VCaP (cell line): Measurements from ENCODE around the gene F5.
A peak's percentile ranks its signal among the peaks of the same experiment; 100 is the strongest.

Experiments
- H3K27ac ChIP-seq: fragments of 450-650 bp; 2 replicates; pipeline ENCODE4 v1.5.1; 2017
- TF ChIP-seq, protein P1 (sequence below): fragments of 450-650 bp; conservative IDR thresholded peaks from 2 replicates; pipeline ENCODE4 v1.5.1; 2017; ENCODE audit warnings: mild to moderate bottlenecking, moderate library complexity

The F5 gene

GRCh38 chr1:169586395-169587255, at the start of gene F5:
Gene F5, minus strand, starts transcription at chr1:169586481. Its CDS starts 95 bp downstream, at chr1:169586386.
- peak within 1 kb of the TSS; percentile 79 for H3K27ac ChIP-seq
- TF ChIP-seq, protein P1, sequence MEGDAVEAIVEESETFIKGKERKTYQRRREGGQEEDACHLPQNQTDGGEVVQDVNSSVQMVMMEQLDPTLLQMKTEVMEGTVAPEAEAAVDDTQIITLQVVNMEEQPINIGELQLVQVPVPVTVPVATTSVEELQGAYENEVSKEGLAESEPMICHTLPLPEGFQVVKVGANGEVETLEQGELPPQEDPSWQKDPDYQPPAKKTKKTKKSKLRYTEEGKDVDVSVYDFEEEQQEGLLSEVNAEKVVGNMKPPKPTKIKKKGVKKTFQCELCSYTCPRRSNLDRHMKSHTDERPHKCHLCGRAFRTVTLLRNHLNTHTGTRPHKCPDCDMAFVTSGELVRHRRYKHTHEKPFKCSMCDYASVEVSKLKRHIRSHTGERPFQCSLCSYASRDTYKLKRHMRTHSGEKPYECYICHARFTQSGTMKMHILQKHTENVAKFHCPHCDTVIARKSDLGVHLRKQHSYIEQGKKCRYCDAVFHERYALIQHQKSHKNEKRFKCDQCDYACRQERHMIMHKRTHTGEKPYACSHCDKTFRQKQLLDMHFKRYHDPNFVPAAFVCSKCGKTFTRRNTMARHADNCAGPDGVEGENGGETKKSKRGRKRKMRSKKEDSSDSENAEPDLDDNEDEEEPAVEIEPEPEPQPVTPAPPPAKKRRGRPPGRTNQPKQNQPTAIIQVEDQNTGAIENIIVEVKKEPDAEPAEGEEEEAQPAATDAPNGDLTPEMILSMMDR, result peak; percentile 80

DNA sequence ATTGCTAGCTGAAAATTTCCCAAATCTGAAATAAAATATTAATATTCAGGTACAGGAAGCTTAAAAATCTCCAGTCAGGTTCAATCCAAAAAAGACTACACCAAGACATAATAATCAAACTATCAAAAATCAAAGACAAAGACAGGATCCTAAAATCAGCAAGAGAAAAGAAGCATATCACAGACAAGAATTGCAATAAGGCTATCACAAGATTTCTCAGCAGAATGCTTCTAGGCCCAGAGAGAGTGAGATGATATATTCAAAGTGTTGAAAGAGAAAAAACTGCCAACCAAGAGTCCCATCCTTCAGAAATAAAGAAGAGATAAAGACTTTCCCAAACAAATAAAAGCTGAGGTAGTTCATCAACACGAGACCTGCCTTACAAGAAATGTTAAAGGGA, 48.6 kb upstream of the F5 start:
- TF ChIP-seq, protein P1, result no peak
- no peak overlapping the region for H3K27ac ChIP-seq

- no peak overlapping the region for H3K27ac ChIP-seq
- TF ChIP-seq, protein P1, result no peak
These were observed 47.9 kb upstream of the F5 start for GRCh38 chr1:169634145-169634544.

GRCh38 chr1:169631249-169631648, 45.0 kb upstream of the F5 start:
- TF ChIP-seq, protein P1, result no peak
- H3K27ac ChIP-seq, result no peak overlapping the region

GRCh38 chr1:169630006-169630405, 43.7 kb upstream of the F5 start, which contains the start of gene SELP:
Gene SELP, minus strand, starts transcription at chr1:169630124. Its CDS starts 50 bp downstream, at chr1:169630074.
- H3K27ac ChIP-seq, result no peak within 1 kb of the TSS
- TF ChIP-seq, protein P1, result no peak

- TF ChIP-seq, protein P1, result no peak
- no peak overlapping the region for H3K27ac ChIP-seq
These were observed 38.6 kb upstream of the F5 start for GRCh38 chr1:169624912-169625311.

- no peak overlapping the region for H3K27ac ChIP-seq
- TF ChIP-seq, protein P1, result no peak
These were observed 37.8 kb upstream of the F5 start for GRCh38 chr1:169624122-169624521.
